Body of pancreas (tissue), 4 donors: ENCODE results near the gene DPH2.

Experiments used
- POLR2A ChIP-seq, 3 donors: fragments of 450-650 bp; IDR thresholded peaks; one replicate each; pipeline ENCODE4 v1.6.1; 2016; ENCODE audit warnings: antibody characterized with exemption in 3 of 3, mild to moderate bottlenecking in 2 of 3
- TF ChIP-seq, protein P1 (sequence below), 7 experiments: fragments of 450-650 bp in 4 of 7; fragments of 200-600 bp in 3 of 7; sonication (generic) in 3 of 7; IDR thresholded peaks; one replicate each; pipeline ENCODE4 v1.5.1; 2016 to 2019; ENCODE audit warnings: antibody characterized with exemption in 7 of 7

DNA sequence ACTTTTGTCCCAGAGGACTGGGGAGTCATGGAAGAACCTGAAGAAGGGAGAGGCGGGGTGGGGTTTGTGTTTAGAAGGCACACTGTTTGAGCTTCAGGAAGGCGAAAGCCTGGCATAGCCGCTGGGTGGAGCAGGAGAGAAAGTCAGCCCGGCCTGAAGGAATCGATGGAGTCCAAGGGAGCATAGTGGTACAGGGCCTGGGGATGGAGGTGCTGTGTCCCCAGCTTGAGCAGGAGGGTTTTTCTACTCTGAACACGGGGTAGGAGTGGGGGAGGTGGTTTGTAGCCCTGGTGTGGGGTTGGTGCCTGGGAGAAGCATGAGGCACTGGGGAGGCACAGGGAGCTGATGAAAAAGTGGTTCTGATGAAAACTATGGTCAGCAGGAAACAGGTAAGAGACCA lies 16.9 kb downstream of the DPH2 start:
- TF ChIP-seq, protein P1, sequence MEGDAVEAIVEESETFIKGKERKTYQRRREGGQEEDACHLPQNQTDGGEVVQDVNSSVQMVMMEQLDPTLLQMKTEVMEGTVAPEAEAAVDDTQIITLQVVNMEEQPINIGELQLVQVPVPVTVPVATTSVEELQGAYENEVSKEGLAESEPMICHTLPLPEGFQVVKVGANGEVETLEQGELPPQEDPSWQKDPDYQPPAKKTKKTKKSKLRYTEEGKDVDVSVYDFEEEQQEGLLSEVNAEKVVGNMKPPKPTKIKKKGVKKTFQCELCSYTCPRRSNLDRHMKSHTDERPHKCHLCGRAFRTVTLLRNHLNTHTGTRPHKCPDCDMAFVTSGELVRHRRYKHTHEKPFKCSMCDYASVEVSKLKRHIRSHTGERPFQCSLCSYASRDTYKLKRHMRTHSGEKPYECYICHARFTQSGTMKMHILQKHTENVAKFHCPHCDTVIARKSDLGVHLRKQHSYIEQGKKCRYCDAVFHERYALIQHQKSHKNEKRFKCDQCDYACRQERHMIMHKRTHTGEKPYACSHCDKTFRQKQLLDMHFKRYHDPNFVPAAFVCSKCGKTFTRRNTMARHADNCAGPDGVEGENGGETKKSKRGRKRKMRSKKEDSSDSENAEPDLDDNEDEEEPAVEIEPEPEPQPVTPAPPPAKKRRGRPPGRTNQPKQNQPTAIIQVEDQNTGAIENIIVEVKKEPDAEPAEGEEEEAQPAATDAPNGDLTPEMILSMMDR (IDR thresholded peaks at IDR 0.05), result no peak
- TF ChIP-seq POLR2A (IDR thresholded peaks at IDR 0.05), result no peak
